RWPE2 (cell line): ENCODE measurements around the gene TMEM213.

Experiments used
- ATAC-seq: fragments of 200-7000 bp; cut with Tn5 transposase; 3 replicates; pipeline ENCODE4 v1.9.1; 2021; ENCODE audit warnings: low read depth
- DNase-seq: peaks from one replicate; pipeline ENCODE4 v3.0.0-alpha.2; 2020; ENCODE audit warnings: low spot score
- H3K27ac ChIP-seq: fragments of 450-650 bp; 2 replicates; pipeline ENCODE4 v1.5.1; 2017; ENCODE audit warnings: mild to moderate bottlenecking; ENCODE audit not compliant: poor library complexity, severe bottlenecking
- H3K27me3 ChIP-seq: fragments of 250-450 bp; sonication (Bioruptor Pico); 2 replicates; pipeline ENCODE4 v1.5.1; 2021; ENCODE audit warnings: mild to moderate bottlenecking, moderate library complexity; ENCODE audit not compliant: insufficient read depth, poor library complexity, severe bottlenecking
- H3K36me3 ChIP-seq: fragments of 250-450 bp; sonication (Bioruptor Pico); 2 replicates; pipeline ENCODE4 v1.5.1; 2020; ENCODE audit warnings: low read depth, mild to moderate bottlenecking, moderate library complexity
- H3K4me1 ChIP-seq: fragments of 250-450 bp; sonication (Bioruptor Pico); 2 replicates; pipeline ENCODE4 v1.5.1; 2021; ENCODE audit warnings: mild to moderate bottlenecking, moderate library complexity; ENCODE audit not compliant: insufficient read depth, poor library complexity, severe bottlenecking
- H3K4me3 ChIP-seq: fragments of 250-450 bp; sonication (Bioruptor Pico); 2 replicates; pipeline ENCODE4 v1.5.1; 2021; ENCODE audit warnings: mild to moderate bottlenecking, moderate library complexity; ENCODE audit not compliant: severe bottlenecking
- H3K9me3 ChIP-seq: fragments of 250-450 bp; sonication (Bioruptor Pico); 2 replicates; pipeline ENCODE4 v1.5.1; 2021; ENCODE audit warnings: mild to moderate bottlenecking, moderate library complexity; ENCODE audit not compliant: severe bottlenecking
- TF ChIP-seq, protein P1 (sequence below): fragments of 450-650 bp; IDR thresholded peaks from one replicate; pipeline ENCODE4 v1.5.1; 2017; ENCODE audit warnings: mild to moderate bottlenecking, moderate library complexity; ENCODE audit not compliant: poor library complexity, severe bottlenecking

TMEM213 gene

DNA sequence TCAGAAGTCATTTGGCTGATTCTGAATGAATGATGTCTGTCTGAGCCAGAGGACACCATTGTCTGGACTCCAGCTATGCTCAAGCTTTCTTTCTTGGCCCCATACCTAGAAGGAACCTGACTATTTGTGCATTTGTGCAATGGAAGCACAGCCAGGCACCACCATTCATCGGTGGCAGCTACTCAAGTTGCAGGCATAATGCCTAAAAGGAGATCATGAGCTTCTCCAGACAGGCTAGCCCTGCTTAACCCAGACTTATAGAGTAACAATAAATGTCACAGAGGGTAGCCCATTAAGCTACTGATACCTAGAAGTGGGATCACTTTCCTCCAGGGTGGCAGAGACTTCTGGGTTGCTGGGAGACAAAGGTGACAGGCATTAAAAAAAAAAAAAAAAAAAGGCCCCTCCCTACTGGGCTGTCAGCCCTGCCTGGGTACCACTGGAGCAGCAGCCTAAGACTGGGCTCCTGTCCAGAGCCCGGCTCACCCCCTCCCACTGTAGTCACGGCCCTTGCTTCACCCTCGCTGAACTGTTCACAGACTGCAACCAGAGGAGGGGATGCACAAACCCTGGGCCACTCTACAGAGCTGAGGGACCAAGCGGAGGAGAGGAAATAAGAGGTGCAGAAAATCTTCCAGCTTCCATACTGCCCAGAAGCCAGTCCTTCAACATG lies 75.6 kb downstream of the TMEM213 start:
- Histone ChIP-seq H3K36me3 (no peaks in the 10 kb centered on the region), H3K27ac (no peak overlapping the region), H3K4me3 (no peak overlapping the region), H3K27me3 (no peaks in the 10 kb centered on the region), H3K9me3 (no peaks in the 10 kb centered on the region), H3K4me1 (peaks cover 16% of the 10 kb centered on the region)
- DNase-seq (no peak), ATAC-seq (no peak)
- TF ChIP-seq, protein P1, sequence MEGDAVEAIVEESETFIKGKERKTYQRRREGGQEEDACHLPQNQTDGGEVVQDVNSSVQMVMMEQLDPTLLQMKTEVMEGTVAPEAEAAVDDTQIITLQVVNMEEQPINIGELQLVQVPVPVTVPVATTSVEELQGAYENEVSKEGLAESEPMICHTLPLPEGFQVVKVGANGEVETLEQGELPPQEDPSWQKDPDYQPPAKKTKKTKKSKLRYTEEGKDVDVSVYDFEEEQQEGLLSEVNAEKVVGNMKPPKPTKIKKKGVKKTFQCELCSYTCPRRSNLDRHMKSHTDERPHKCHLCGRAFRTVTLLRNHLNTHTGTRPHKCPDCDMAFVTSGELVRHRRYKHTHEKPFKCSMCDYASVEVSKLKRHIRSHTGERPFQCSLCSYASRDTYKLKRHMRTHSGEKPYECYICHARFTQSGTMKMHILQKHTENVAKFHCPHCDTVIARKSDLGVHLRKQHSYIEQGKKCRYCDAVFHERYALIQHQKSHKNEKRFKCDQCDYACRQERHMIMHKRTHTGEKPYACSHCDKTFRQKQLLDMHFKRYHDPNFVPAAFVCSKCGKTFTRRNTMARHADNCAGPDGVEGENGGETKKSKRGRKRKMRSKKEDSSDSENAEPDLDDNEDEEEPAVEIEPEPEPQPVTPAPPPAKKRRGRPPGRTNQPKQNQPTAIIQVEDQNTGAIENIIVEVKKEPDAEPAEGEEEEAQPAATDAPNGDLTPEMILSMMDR = no peak

DNA sequence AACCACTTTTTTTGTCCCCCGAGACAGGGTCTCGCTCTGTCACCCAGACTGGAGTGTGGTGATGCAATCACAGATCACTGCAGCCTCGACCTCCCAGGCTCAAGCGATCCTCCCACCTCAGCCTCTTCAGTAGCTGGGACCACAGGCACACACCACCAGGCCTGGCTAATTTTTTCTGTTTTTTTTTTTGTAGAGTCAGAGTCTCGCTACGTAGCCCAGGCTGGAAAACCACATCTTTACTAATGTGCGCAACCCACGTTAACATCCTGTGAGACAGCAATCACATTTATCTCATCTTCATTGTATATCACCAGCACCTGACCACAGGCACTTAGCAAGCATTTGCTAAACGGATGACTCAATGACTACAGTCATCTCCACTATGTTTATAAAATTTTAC lies 78.0 kb downstream of the TMEM213 start:
- Histone ChIP-seq H3K4me3 (no peak overlapping the region), H3K27ac (peak overlapping the region; percentile 16), H3K9me3 (no peaks in the 10 kb centered on the region), H3K36me3 (no peaks in the 10 kb centered on the region), H3K4me1 (peaks cover 16% of the 10 kb centered on the region), H3K27me3 (no peaks in the 10 kb centered on the region)
- ATAC-seq (peak; percentile 95), DNase-seq (no peak)
- TF ChIP-seq, protein P1 = no peak

DNA sequence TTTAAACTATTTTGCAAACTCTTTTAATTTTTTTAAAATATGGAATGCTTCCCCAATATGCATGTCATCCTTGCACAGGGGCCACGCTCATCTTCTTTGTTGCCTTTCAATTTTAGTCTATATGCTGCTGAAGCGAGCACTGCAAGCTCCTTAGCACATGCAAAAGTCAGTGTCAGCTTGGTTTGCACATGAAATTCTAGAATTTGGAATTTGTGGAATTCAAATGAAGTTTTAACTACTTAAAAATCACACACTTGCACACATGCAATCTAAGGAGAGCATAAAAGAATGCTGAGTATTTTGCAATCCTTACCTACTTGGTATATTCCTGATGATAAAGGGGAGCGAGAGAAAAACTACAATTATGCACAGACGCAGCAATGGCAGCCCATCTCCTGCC lies 78.5 kb downstream of the TMEM213 start:
- no peaks in the 10 kb centered on the region for H3K36me3 ChIP-seq

DNA sequence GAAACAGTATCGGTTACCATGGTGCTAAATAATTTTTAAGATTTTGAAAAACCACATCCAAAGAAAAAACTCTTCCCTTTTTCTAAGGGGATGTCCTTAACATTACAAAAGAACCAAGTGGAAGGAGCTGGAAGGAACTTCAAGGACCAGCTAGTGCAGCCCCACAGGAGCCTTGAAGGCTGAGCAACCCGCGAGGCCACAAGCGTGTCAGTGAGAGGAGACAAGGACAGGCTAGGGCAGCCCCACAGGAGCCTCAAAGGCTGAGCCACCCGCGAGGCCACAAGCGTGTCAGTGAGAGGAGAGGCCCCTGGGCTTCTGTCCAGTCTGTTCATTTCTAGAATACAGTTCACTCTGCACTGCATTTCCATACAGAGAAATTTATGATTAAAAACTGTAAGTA lies 80.3 kb downstream of the TMEM213 start:
- no peaks in the 10 kb centered on the region for H3K9me3 ChIP-seq
- H3K4me3 ChIP-seq = no peak overlapping the region
- TF ChIP-seq, protein P1 = no peak
- H3K27me3 ChIP-seq = no peaks in the 10 kb centered on the region
- H3K4me1 ChIP-seq = peaks cover 9% of the 10 kb centered on the region
- no peak for ATAC-seq
- no peak for DNase-seq
- H3K36me3 ChIP-seq = no peaks in the 10 kb centered on the region
- no peak overlapping the region for H3K27ac ChIP-seq

More for the DNA sequence above, 78.5 kb downstream of the TMEM213 start:
- Histone ChIP-seq H3K4me1 (peaks cover 16% of the 10 kb centered on the region), H3K27me3 (no peaks in the 10 kb centered on the region), H3K4me3 (no peak overlapping the region), H3K9me3 (no peaks in the 10 kb centered on the region), H3K27ac (no peak overlapping the region)
- ATAC-seq = no peak; the same call in 2 of the 3 replicates
- no peak for DNase-seq
- TF ChIP-seq, protein P1 = no peak

DNA sequence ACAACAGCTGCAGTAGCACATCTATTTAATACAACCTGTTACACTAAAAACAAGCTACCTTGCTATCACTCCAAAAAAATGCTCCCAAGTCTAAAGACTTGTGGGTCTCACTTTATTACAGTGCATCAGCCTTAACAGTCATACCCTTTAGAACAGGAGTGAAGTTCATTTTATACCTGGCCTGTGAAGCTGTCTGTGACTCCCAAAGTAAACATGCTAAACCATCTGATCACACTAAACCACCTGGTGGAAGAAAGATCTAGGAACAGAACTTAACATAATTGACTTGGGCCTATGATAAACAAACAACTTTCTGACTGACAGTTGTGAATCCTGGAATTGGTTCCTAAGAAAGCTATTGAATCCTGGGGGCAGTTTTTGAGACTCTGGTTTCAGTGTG lies 81.1 kb downstream of the TMEM213 start:
- H3K27ac ChIP-seq = no peak overlapping the region
- no peak for ATAC-seq
- DNase-seq = no peak
- TF ChIP-seq, protein P1 = no peak
- H3K4me3 ChIP-seq = no peak overlapping the region
- H3K9me3 ChIP-seq = no peaks in the 10 kb centered on the region
- H3K27me3 ChIP-seq = no peaks in the 10 kb centered on the region
- H3K4me1 ChIP-seq = peaks cover 9% of the 10 kb centered on the region
- no peaks in the 10 kb centered on the region for H3K36me3 ChIP-seq
